Keratinocyte (primary cell): ENCODE data around the gene AGAP9. TPM values are rescaled to one million over a fixed set of nuclear protein-coding genes. Genes with fewer than 3 reads are reported as not detected.

Source experiments
- DNase-seq: peaks from one replicate; pipeline ENCODE4 v3.0.0-alpha.2; 2011; ENCODE audit warnings: low read depth, missing footprints, low spot score
- FAIRE-seq: peaks from 2 replicates; lab custom pipeline; 2011; peaks lifted over from hg19 to GRCh38; lab: Jason Lieb, UNC
- H2AFZ ChIP-seq: 2 replicates; pipeline ENCODE4 v1.6.0; 2012; ENCODE audit warnings: low read length, control low read depth, inconsistent platforms; ENCODE audit not compliant: control insufficient read depth
- H3K27ac ChIP-seq: 2 replicates; pipeline ENCODE4 v1.5.1; 2011; ENCODE audit warnings: low read length; ENCODE audit not compliant: control insufficient read depth, insufficient read depth
- H3K27me3 ChIP-seq: 3 replicates; pipeline ENCODE4 v1.6.0; 2011; ENCODE audit warnings: low read length; ENCODE audit not compliant: control insufficient read depth, insufficient read depth; ENCODE audit errors: extremely low read depth
- H3K36me3 ChIP-seq, 2 experiments: 2 replicates in 1 of 2; 3 replicates in 1 of 2; pipeline ENCODE4 v1.5.1; 2011; ENCODE audit warnings: low read length in 2 of 2, mild to moderate bottlenecking in 1 of 2; ENCODE audit not compliant: control insufficient read depth in 2 of 2, insufficient read depth in 2 of 2; ENCODE audit errors: extremely low read depth in 1 of 2
- H3K4me1 ChIP-seq: 3 replicates; pipeline ENCODE4 v1.5.1; 2011; ENCODE audit warnings: low read length; ENCODE audit not compliant: control insufficient read depth, insufficient read depth; ENCODE audit errors: extremely low read depth
- H3K4me2 ChIP-seq: 3 replicates; pipeline ENCODE4 v1.6.0; 2011; ENCODE audit warnings: low read depth, low read length; ENCODE audit not compliant: control insufficient read depth, insufficient read depth; ENCODE audit errors: extremely low read depth
- H3K4me3 ChIP-seq, 3 experiments: fragments of 200-600 bp in 1 of 3; sonication (generic) in 1 of 3; 2 replicates in 2 of 3; 3 replicates in 1 of 3; pipeline ENCODE4 v1.5.1; 2011 to 2016; ENCODE audit warnings: low read length in 3 of 3, mild to moderate bottlenecking in 3 of 3, control low read depth in 2 of 3, inconsistent platforms in 1 of 3, low read depth in 1 of 3, mixed read lengths in 1 of 3, mixed run types in 1 of 3, moderate library complexity in 1 of 3; ENCODE audit not compliant: control insufficient read depth in 2 of 3, insufficient read depth in 2 of 3; ENCODE audit errors: extremely low read depth in 1 of 3
- H3K79me2 ChIP-seq: 2 replicates; pipeline ENCODE4 v1.6.0; 2012; ENCODE audit warnings: low read length; ENCODE audit not compliant: control insufficient read depth, insufficient read depth
- H3K9ac ChIP-seq: 3 replicates; pipeline ENCODE4 v1.6.0; 2011; ENCODE audit warnings: low read length; ENCODE audit not compliant: control insufficient read depth, insufficient read depth; ENCODE audit errors: extremely low read depth
- H3K9me1 ChIP-seq: 3 replicates; pipeline ENCODE4 v1.6.0; 2011; ENCODE audit warnings: low read length; ENCODE audit not compliant: control insufficient read depth, insufficient read depth; ENCODE audit errors: extremely low read depth
- H3K9me3 ChIP-seq: 2 replicates; pipeline ENCODE4 v1.5.1; 2012; ENCODE audit warnings: low read depth, low read length; ENCODE audit not compliant: control insufficient read depth
- H4K20me1 ChIP-seq: 3 replicates; pipeline ENCODE4 v1.6.0; 2011; ENCODE audit warnings: low read length; ENCODE audit not compliant: control insufficient read depth, insufficient read depth; ENCODE audit errors: extremely low read depth
- EZH2 ChIP-seq: IDR thresholded peaks from one replicate; pipeline ENCODE4 v1.6.1; 2012; ENCODE audit warnings: inconsistent platforms, mild to moderate bottlenecking, low read length, moderate library complexity
- dilution Hi-C: fragments of 300-500 bp; cut with MboI; formaldehyde crosslinking; loops from one replicate; pipeline ENCODE4 v1.7.0; 2020; ENCODE audit warnings: low sequenced_read_pairs; ENCODE audit not compliant: extremely low pct_ligation_motif_present
- polyA plus RNA-seq, 5 experiments: library from polyadenylated mRNA; depleted of rRNA in 3 of 5; stranded (reverse) in 3 of 5; stranded (forward) in 1 of 5; unstranded in 1 of 5; fragments of >200 nt; gene quantifications; 1 replicate in 1 of 5; 2 replicates in 3 of 5; 3 replicates in 1 of 5; pipeline versions ENCODE4 v1.2.1 to v1.2.3, GENCODE V29; 2011 to 2012; ENCODE audit warnings: missing spikeins in 2 of 5, low read depth in 1 of 5, low replicate concordance in 1 of 5
- TF ChIP-seq, protein P1 (sequence below), 3 experiments: IDR thresholded peaks in 1 of 3; conservative IDR thresholded peaks in 1 of 3; optimal IDR thresholded peaks in 1 of 3; 2 replicates in 2 of 3; 3 replicates in 1 of 3; pipeline versions ENCODE3 to v1.5.1; 2011; ENCODE audit warnings: low read length in 3 of 3, mild to moderate bottlenecking in 3 of 3, moderate library complexity in 2 of 3, control low read depth in 1 of 3, inconsistent platforms in 1 of 3; ENCODE audit not compliant: insufficient read depth in 2 of 3; ENCODE audit errors: extremely low read depth in 1 of 3

AGAP9 gene
- polyA plus RNA-seq, 1 donor (not counting 4 experiments of a cell fraction or from before 2014, with no cell fraction given) = 6.5 TPM

DNA sequence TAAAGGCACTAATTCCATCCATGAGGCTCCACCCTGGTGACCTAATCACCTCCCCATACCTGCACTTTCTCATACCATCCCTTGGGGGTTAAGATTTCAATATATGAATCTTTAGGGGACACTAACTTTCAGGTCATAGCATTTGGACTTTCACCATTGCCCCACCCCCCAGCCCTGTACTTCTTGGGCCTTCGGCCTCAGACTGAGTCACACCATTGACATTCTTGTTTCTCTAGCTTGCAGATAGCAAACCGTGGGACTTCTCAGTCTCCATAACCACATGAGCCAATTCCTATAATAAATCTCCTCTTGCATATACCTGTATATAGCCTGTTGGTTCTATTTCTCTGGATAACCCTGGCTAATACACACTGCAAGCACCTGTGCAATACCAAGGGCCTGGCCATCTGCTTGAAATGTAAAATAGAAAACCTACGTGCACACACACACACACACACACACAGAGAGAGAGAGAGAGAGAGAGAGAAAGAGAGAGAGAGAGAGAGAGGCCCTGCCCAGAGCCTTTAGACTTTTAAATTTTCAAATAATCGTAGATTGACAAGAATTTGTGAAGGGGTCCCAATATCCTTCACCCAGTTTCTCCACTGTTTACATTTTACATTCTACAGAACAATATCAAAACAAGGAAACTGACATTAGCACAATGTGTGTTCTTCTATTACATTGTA, 64.8 kb downstream of the AGAP9 start:
- dilution Hi-C loops = no loop called here
- no peaks in the 10 kb centered on the region for H3K9me1 ChIP-seq
- H3K27me3 ChIP-seq = peaks cover 6% of the 10 kb centered on the region
- H3K9me3 ChIP-seq = no peaks in the 10 kb centered on the region
- H3K4me3 ChIP-seq = no peak overlapping the region
- no peak for TF ChIP-seq EZH2
- TF ChIP-seq, protein P1, sequence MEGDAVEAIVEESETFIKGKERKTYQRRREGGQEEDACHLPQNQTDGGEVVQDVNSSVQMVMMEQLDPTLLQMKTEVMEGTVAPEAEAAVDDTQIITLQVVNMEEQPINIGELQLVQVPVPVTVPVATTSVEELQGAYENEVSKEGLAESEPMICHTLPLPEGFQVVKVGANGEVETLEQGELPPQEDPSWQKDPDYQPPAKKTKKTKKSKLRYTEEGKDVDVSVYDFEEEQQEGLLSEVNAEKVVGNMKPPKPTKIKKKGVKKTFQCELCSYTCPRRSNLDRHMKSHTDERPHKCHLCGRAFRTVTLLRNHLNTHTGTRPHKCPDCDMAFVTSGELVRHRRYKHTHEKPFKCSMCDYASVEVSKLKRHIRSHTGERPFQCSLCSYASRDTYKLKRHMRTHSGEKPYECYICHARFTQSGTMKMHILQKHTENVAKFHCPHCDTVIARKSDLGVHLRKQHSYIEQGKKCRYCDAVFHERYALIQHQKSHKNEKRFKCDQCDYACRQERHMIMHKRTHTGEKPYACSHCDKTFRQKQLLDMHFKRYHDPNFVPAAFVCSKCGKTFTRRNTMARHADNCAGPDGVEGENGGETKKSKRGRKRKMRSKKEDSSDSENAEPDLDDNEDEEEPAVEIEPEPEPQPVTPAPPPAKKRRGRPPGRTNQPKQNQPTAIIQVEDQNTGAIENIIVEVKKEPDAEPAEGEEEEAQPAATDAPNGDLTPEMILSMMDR (optimal IDR thresholded peaks at IDR 0.05 in 1 of 3, IDR thresholded peaks at IDR 0.05 in 1 of 3, conservative IDR thresholded peaks at IDR 0.05 in 1 of 3; ENCODE audit: extremely low read depth in 1 of 3, insufficient read depth in 2 of 3, low read length in 3 of 3) = no peak
- no peak overlapping the region for H3K9ac ChIP-seq
- no peak overlapping the region for H3K27ac ChIP-seq
- FAIRE-seq = no peak
- H3K79me2 ChIP-seq = no peaks in the 10 kb centered on the region
- no peaks in the 10 kb centered on the region for H4K20me1 ChIP-seq
- H3K36me3 ChIP-seq = no peaks in the 10 kb centered on the region
- H3K4me2 ChIP-seq = no peak overlapping the region
- no peak for DNase-seq
- no peak overlapping the region for H2AFZ ChIP-seq
- peaks cover 2% of the 10 kb centered on the region for H3K4me1 ChIP-seq

DNA sequence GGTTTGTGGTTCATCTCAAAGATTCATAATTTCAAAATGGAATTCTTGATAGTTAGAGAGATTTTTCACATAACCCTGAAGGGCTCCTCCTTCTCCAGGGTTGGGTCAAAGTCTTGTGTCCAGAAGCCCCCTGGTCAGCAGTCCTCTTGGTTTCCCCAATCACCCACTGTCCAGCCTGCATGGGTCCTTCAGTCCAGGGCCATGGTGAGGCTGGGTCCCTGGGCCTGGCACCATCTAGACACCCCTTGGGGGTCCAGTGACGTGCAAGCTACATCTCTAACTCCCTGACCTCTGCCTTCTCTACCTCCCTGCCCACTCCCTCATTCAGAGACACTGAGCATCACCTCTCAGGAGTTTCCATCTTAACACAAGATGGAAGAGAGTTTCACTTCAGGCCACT, 65.6 kb downstream of the AGAP9 start:
- TF ChIP-seq EZH2 = no peak
- TF ChIP-seq, protein P1 (optimal IDR thresholded peaks at IDR 0.05 in 1 of 3, IDR thresholded peaks at IDR 0.05 in 1 of 3, conservative IDR thresholded peaks at IDR 0.05 in 1 of 3; ENCODE audit: extremely low read depth in 1 of 3, insufficient read depth in 2 of 3, low read length in 3 of 3) = no peak
- Histone ChIP-seq H3K79me2 (no peaks in the 10 kb centered on the region), H2AFZ (no peak overlapping the region), H3K27ac (no peak overlapping the region), H3K4me2 (no peak overlapping the region), H3K4me3 (no peak overlapping the region), H3K4me1 (no peaks in the 10 kb centered on the region), H3K9me3 (no peaks in the 10 kb centered on the region), H3K9me1 (no peaks in the 10 kb centered on the region), H3K27me3 (peaks cover 9% of the 10 kb centered on the region), H3K9ac (no peak overlapping the region), H3K36me3 (no peaks in the 10 kb centered on the region), H4K20me1 (no peaks in the 10 kb centered on the region)
- dilution Hi-C loops = no loop called here
- no peak for DNase-seq
- FAIRE-seq = no peak
